T-helper 2 cell treated with Interferon-gamma antibody and Interleukin-4, amounts not matched to agents 100 ng/mL and 5 ng/mL, for 36 hours (primary cell): Measurements from ENCODE around the gene SRSF5. TPM values are rescaled to one million over a fixed set of nuclear protein-coding genes. Genes with fewer than 3 reads are reported as not detected.

ENCODE experiments used
- intact Hi-C: fragments of 100-400 bp; cut with micrococcal nuclease; formaldehyde crosslinking; loops from one replicate; pipeline ENCODE4 v1.15.1; 2023
- total RNA-seq: library from RNA; stranded (reverse); gene quantifications from 2 replicates; pipeline ENCODE4 v1.2.3, GENCODE V29; 2022

The SRSF5 gene
- total RNA-seq, 1 donor from 2014 or later, result 312 TPM

- intact Hi-C loops, result loop anchor here (5.0 kb wide), 3 partner anchors 42 to 873 kb away; partner anchors contain the start of gene TTC9
Observed at GRCh38 chr14:69769623-69770022, 2.7 kb downstream of the SRSF5 start.

- intact Hi-C loops, result no loop called here
Observed at GRCh38 chr14:69770559-69770958, 3.6 kb downstream of the SRSF5 start.

GRCh38 chr14:69771136-69771535 lies 4.2 kb downstream of the SRSF5 start:
- intact Hi-C loops, result no loop called here

- intact Hi-C loops, result no loop called here
Observed at GRCh38 chr14:69772082-69773017, 5.4 kb downstream of the SRSF5 start.

GRCh38 chr14:69773571-69774276 lies 6.8 kb downstream of the SRSF5 start:
- intact Hi-C loops, result no loop called here

GRCh38 chr14:69775012-69775411 lies 8.1 kb downstream of the SRSF5 start:
- intact Hi-C loops, result no loop called here

GRCh38 chr14:69776875-69777453 lies 10.0 kb downstream of the SRSF5 start:
- intact Hi-C loops, result no loop called here

GRCh38 chr14:69779088-69779487 lies 12.1 kb downstream of the SRSF5 start:
- intact Hi-C loops, result no loop called here

GRCh38 chr14:69780092-69780491 lies 13.2 kb downstream of the SRSF5 start:
- intact Hi-C loops, result no loop called here

- intact Hi-C loops, result no loop called here
Observed at GRCh38 chr14:69780952-69781351, 14.0 kb downstream of the SRSF5 start.

GRCh38 chr14:69784942-69785341 lies 18.0 kb downstream of the SRSF5 start:
- intact Hi-C loops, result no loop called here

GRCh38 chr14:69786603-69787002 lies 19.7 kb downstream of the SRSF5 start:
- intact Hi-C loops, result no loop called here

GRCh38 chr14:69789118-69789640 lies 22.2 kb downstream of the SRSF5 start:
- intact Hi-C loops, result no loop called here

- intact Hi-C loops, result no loop called here
Observed at GRCh38 chr14:69792887-69793421, 26.0 kb downstream of the SRSF5 start.

GRCh38 chr14:69794791-69795190 lies 27.8 kb downstream of the SRSF5 start:
- intact Hi-C loops, result no loop called here

GRCh38 chr14:69795691-69796090 lies 28.7 kb downstream of the SRSF5 start:
- intact Hi-C loops, result no loop called here

- intact Hi-C loops, result no loop called here
Observed at GRCh38 chr14:69796797-69797500, 30.0 kb downstream of the SRSF5 start, which contains the start of gene SLC10A1. SLC10A1 (minus strand) TSS chr14:69797241; CDS start chr14:69797155, 86 bp downstream.

- intact Hi-C loops, result no loop called here
Observed at GRCh38 chr14:69797573-69798338, 30.8 kb downstream of the SRSF5 start.

GRCh38 chr14:69798339-69798735 lies 31.4 kb downstream of the SRSF5 start:
- intact Hi-C loops, result no loop called here

- intact Hi-C loops, result no loop called here
Observed at GRCh38 chr14:69803753-69804152, 36.8 kb downstream of the SRSF5 start.
